ENCODE data around the gene SH3RF3.

DNA sequence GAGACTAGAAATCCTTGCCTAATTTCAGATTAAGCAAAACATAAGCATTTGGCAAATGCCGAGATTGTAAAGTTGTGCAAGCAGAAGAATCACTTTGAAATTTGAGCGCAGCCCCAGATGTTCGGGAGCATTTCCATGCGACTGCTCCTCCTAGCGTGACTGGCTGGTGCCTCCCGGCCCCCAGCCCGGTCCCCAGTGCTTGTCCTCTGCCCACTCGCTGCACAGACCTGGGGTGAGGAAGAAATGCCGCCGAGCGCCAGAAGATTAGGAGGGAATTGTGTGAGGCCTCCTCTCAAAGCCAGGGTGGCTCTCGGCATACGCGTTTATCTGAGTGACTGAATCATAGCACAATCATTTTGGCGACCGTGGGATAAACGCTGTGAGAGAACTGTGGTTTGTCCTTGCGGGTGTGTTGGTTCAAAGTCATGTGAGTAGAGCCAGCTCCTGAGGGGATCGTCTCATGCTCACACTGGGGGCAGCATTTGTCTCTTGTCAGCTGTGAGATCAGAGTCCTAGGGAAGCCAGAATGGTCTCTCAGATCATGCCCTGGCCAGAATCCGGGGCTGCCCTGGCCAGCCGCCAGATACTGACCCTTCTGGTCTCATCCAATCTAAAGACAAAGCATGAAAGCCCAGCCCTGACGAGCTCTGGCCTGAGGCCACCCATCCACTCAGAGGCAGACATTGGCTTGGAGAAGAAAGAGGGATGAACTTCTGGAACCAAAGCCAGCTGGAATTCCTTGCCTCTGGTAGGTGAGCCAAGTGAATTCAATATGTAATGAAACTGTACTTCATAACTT, 189.3 kb downstream of the SH3RF3 start:
- TF ChIP-seq EP300 (IDR thresholded peaks at IDR 0.05) (no peak), POLR2AphosphoS5 (IDR thresholded peaks at IDR 0.05) (peak in 2 of 3 donors; percentile 14 to 56), POLR2A (IDR thresholded peaks at IDR 0.05) (no peak)
- TF ChIP-seq, protein P1, sequence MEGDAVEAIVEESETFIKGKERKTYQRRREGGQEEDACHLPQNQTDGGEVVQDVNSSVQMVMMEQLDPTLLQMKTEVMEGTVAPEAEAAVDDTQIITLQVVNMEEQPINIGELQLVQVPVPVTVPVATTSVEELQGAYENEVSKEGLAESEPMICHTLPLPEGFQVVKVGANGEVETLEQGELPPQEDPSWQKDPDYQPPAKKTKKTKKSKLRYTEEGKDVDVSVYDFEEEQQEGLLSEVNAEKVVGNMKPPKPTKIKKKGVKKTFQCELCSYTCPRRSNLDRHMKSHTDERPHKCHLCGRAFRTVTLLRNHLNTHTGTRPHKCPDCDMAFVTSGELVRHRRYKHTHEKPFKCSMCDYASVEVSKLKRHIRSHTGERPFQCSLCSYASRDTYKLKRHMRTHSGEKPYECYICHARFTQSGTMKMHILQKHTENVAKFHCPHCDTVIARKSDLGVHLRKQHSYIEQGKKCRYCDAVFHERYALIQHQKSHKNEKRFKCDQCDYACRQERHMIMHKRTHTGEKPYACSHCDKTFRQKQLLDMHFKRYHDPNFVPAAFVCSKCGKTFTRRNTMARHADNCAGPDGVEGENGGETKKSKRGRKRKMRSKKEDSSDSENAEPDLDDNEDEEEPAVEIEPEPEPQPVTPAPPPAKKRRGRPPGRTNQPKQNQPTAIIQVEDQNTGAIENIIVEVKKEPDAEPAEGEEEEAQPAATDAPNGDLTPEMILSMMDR (IDR thresholded peaks at IDR 0.05) = peak in 1 of 2 donors; percentile 27
